Neural progenitor cell (in vitro differentiated cells): ENCODE results near the gene PAQR4. TPM values are rescaled to one million over a fixed set of nuclear protein-coding genes. Genes with fewer than 3 reads are reported as not detected.

Source experiments
- DNase-seq: peaks from one replicate; pipeline ENCODE4 v3.0.0-alpha.2; 2016; ENCODE audit warnings: low spot score
- H2AFZ ChIP-seq: fragments of 200-600 bp; sonication (generic); replicated peaks from 2 replicates; pipeline ENCODE4 v1.6.1; 2016; ENCODE audit warnings: antibody characterized with exemption
- H3F3A ChIP-seq: fragments of 200-600 bp; sonication (generic); 2 replicates; pipeline ENCODE4 v1.6.1; 2016; ENCODE audit warnings: antibody characterized with exemption, low read depth
- H3K27ac ChIP-seq: fragments of 200-600 bp; sonication (generic); 2 replicates; pipeline ENCODE4 v1.5.1; 2016; ENCODE audit warnings: mild to moderate bottlenecking
- H3K27me3 ChIP-seq: fragments of 200-600 bp; sonication (generic); 2 replicates; pipeline ENCODE4 v1.6.1; 2016; ENCODE audit warnings: mild to moderate bottlenecking, moderate library complexity
- H3K36me3 ChIP-seq: fragments of 200-600 bp; sonication (generic); 2 replicates; pipeline ENCODE4 v1.5.1; 2016
- H3K4me1 ChIP-seq: fragments of 200-600 bp; sonication (generic); 2 replicates; pipeline ENCODE4 v1.6.1; 2016; ENCODE audit warnings: mixed run types
- H3K4me2 ChIP-seq: fragments of 200-600 bp; sonication (generic); 2 replicates; pipeline ENCODE4 v1.6.1; 2016
- H3K4me3 ChIP-seq: fragments of 200-600 bp; sonication (generic); 2 replicates; pipeline ENCODE4 v1.5.1; 2016
- H3K79me2 ChIP-seq: fragments of 200-600 bp; sonication (generic); 2 replicates; pipeline ENCODE4 v1.6.1; 2016; ENCODE audit warnings: low read depth
- H3K9ac ChIP-seq: fragments of 200-600 bp; sonication (generic); 2 replicates; pipeline ENCODE4 v1.6.1; 2016
- H3K9me3 ChIP-seq: fragments of 200-600 bp; sonication (generic); 2 replicates; pipeline ENCODE4 v1.5.1; 2016; ENCODE audit warnings: low read depth
- H4K20me1 ChIP-seq: fragments of 200-600 bp; sonication (generic); 2 replicates; pipeline ENCODE4 v1.6.1; 2016; ENCODE audit warnings: low read depth
- H3K27ac Mint-ChIP-seq: 3 replicates; pipeline ENCODE4 v1.8.0; 2021; ENCODE audit warnings: mixed read lengths
- H3K27me3 Mint-ChIP-seq: 2 replicates; pipeline ENCODE4 v1.8.0; 2022; ENCODE audit warnings: low read depth, mild to moderate bottlenecking, inconsistent platforms, moderate library complexity, mixed read lengths; ENCODE audit not compliant: insufficient read depth
- H3K36me3 Mint-ChIP-seq: 3 replicates; pipeline ENCODE4 v1.8.0; 2021; ENCODE audit warnings: mixed read lengths
- H3K4me1 Mint-ChIP-seq: 3 replicates; pipeline ENCODE4 v1.8.0; 2021; ENCODE audit warnings: mixed read lengths
- H3K4me3 Mint-ChIP-seq: 3 replicates; pipeline ENCODE4 v1.8.0; 2021; ENCODE audit warnings: mild to moderate bottlenecking, moderate library complexity, mixed read lengths
- H3K9me3 Mint-ChIP-seq: 3 replicates; pipeline ENCODE4 v1.8.0; 2020; ENCODE audit warnings: mixed read lengths
- EZH2 ChIP-seq: fragments of 200-600 bp; sonication (generic); IDR thresholded peaks from 2 replicates; pipeline ENCODE4 v1.6.1; 2017; ENCODE audit warnings: antibody characterized with exemption, mild to moderate bottlenecking, moderate library complexity
- EZH2phosphoT487 ChIP-seq: fragments of 200-600 bp; sonication (generic); IDR thresholded peaks from 2 replicates; pipeline ENCODE4 v1.6.1; 2017; ENCODE audit warnings: antibody characterized with exemption
- total RNA-seq: library from RNA; depleted of rRNA; stranded (reverse); fragments of >200 nt; gene quantifications from 2 replicates; pipeline ENCODE4 v1.2.3, GENCODE V29; 2015; ENCODE audit warnings: low replicate concordance
- TF ChIP-seq, protein P1 (sequence below): fragments of 200-600 bp; sonication (generic); IDR thresholded peaks from 2 replicates; pipeline ENCODE4 v1.5.1; 2017; ENCODE audit warnings: antibody characterized with exemption, mild to moderate bottlenecking

PAQR4 gene
- total RNA-seq, 1 donor from 2014 or later, result 3.3 TPM

DNA sequence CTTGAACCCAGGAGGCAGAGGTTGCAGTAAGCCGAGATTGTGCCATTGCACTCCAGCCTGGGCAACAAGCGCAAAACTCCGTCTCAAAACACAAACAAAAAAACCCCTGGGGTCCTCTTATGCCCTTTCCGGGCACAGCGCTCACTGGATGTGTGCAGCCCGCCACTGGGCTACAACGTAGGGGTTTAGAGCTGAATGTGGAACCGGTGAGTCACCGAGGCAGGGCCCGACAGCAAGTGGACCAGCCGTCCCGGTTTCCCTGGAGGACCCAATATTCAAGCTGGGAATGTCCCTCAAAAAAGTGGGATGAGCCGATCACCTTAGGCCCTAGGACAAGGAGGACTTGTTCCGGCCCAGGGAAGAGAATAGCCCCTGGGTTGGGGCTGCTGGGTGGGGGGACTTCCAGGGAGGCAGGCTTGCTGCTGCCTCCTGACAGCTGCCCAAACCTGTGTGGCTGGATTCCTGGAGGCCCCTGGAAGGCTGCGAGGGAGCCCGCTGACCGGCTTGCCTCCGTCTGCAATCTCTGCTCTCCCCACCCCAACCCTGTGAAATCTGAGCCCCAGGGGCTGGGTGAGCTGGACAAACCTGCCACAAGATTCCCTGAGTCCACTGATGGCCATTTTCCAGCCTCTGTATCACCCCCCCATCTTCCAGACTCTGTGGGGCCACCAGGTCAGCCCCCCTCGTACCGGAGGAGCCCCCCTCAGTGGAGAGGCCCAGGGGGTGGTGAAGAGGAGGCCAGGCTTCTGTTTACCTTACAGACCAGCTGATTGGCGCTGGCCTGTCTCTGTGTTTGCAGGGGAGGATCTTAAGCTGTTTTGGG is 40.6 kb downstream of the PAQR4 start:
- DNase-seq, result peak; percentile 73
- H3K79me2 ChIP-seq, result no peaks in the 10 kb centered on the region
- Mint-ChIP-seq H3K9me3 (no peaks in the 10 kb centered on the region), H3K4me3 (no peak overlapping the region), H3K27me3 (peaks cover 44% of the 10 kb centered on the region), H3K27ac (no peak overlapping the region), H3K36me3 (no peaks in the 10 kb centered on the region), H3K4me1 (peaks cover 34% of the 10 kb centered on the region)
- TF ChIP-seq, protein P1, sequence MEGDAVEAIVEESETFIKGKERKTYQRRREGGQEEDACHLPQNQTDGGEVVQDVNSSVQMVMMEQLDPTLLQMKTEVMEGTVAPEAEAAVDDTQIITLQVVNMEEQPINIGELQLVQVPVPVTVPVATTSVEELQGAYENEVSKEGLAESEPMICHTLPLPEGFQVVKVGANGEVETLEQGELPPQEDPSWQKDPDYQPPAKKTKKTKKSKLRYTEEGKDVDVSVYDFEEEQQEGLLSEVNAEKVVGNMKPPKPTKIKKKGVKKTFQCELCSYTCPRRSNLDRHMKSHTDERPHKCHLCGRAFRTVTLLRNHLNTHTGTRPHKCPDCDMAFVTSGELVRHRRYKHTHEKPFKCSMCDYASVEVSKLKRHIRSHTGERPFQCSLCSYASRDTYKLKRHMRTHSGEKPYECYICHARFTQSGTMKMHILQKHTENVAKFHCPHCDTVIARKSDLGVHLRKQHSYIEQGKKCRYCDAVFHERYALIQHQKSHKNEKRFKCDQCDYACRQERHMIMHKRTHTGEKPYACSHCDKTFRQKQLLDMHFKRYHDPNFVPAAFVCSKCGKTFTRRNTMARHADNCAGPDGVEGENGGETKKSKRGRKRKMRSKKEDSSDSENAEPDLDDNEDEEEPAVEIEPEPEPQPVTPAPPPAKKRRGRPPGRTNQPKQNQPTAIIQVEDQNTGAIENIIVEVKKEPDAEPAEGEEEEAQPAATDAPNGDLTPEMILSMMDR, result no peak
- TF ChIP-seq EZH2 (no peak), EZH2phosphoT487 (no peak)
- H3K9ac ChIP-seq, result no peak overlapping the region
- peak overlapping the region; percentile 14 for H3K4me3 ChIP-seq
- H2AFZ ChIP-seq, result no peak overlapping the region
- H3F3A ChIP-seq, result peaks cover 48% of the 10 kb centered on the region
- no peaks in the 10 kb centered on the region for H3K36me3 ChIP-seq
- peaks cover 38% of the 10 kb centered on the region for H3K4me1 ChIP-seq
- peaks cover 28% of the 10 kb centered on the region for H4K20me1 ChIP-seq
- H3K27ac ChIP-seq, result no peak overlapping the region
- H3K9me3 ChIP-seq, result no peaks in the 10 kb centered on the region
- peak overlapping the region; percentile 65 for H3K4me2 ChIP-seq
- H3K27me3 ChIP-seq, result peaks cover 87% of the 10 kb centered on the region

DNA sequence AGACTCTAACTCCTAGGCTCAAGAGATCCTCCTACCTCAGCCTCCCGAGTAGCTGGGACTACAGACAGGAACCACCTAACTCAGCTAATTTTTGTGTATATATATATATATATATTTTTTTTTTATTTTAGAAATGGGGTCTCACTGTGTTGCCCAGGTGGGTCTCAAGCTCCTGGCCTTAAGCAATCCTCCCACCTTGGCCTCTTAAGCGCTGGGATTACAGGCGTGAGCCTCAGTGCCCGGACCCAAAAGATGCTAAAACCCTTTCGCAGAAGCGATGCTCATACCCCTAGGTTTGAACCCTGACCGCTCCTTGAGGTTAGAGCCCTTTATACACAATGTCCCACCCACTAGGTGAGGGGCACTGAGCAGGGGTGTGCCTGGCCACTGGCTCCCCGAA is 41.4 kb downstream of the PAQR4 start:
- Histone ChIP-seq H4K20me1 (peaks cover 28% of the 10 kb centered on the region), H3K4me1 (peaks cover 38% of the 10 kb centered on the region), H2AFZ (no peak overlapping the region), H3K4me2 (no peak overlapping the region), H3K9ac (no peak overlapping the region), H3K27ac (no peak overlapping the region), H3F3A (peaks cover 44% of the 10 kb centered on the region), H3K79me2 (no peaks in the 10 kb centered on the region), H3K27me3 (peaks cover 80% of the 10 kb centered on the region), H3K36me3 (no peaks in the 10 kb centered on the region), H3K4me3 (no peak overlapping the region), H3K9me3 (no peaks in the 10 kb centered on the region)
- Mint-ChIP-seq H3K9me3 (no peaks in the 10 kb centered on the region), H3K4me1 (peaks cover 35% of the 10 kb centered on the region), H3K4me3 (no peak overlapping the region), H3K27ac (no peak overlapping the region), H3K36me3 (no peaks in the 10 kb centered on the region), H3K27me3 (peaks cover 43% of the 10 kb centered on the region)
- TF ChIP-seq EZH2phosphoT487 (no peak), EZH2 (no peak)
- TF ChIP-seq, protein P1, result no peak
- DNase-seq, result no peak

DNA sequence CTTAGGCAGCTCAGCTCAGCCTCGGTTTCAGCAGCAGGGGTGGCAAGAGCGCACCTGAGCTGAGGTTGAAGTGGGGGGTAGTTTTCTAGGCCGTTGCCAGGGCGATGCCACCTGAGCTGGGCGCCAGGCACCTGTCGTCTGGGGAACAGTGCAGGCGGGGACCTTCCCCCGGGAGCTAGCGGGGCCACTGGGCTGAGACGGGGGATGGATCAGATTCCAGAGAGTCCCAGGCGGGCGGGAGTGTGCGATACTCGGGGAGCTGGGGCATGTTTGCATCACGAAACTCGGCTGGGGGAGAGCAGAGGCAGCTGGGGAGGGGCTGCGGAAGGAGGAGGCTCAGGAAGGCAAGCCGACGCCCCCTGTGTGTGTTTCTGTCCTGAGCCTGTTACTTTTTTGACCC is 43.1 kb downstream of the PAQR4 start:
- H2AFZ ChIP-seq, result no peak overlapping the region

More for the DNA sequence above, 43.1 kb downstream of the PAQR4 start:
- Histone ChIP-seq H3K27me3 (peaks cover 66% of the 10 kb centered on the region), H3K4me2 (peak overlapping the region; percentile 74), H3K9ac (no peak overlapping the region), H4K20me1 (peaks cover 39% of the 10 kb centered on the region), H3K27ac (no peak overlapping the region), H3K4me1 (peaks cover 39% of the 10 kb centered on the region), H3K9me3 (no peaks in the 10 kb centered on the region), H3F3A (peaks cover 47% of the 10 kb centered on the region), H3K4me3 (peak overlapping the region; percentile 26), H3K79me2 (peaks cover 14% of the 10 kb centered on the region), H3K36me3 (no peaks in the 10 kb centered on the region)
- Mint-ChIP-seq H3K36me3 (peaks cover 2% of the 10 kb centered on the region), H3K4me3 (peak overlapping the region; percentile 75), H3K9me3 (no peaks in the 10 kb centered on the region), H3K27me3 (peaks cover 29% of the 10 kb centered on the region), H3K4me1 (peaks cover 39% of the 10 kb centered on the region), H3K27ac (no peak overlapping the region)
- TF ChIP-seq, protein P1, result no peak
- TF ChIP-seq EZH2 (no peak), EZH2phosphoT487 (no peak)
- DNase-seq, result peak; percentile 43
